HS-5 (cell line): ENCODE results near the gene POLR1D.

Source experiments
- DNase-seq: peaks from one replicate; pipeline ENCODE4 v3.0.0-alpha.2; 2012; ENCODE audit warnings: low read depth

POLR1D gene, protein sequence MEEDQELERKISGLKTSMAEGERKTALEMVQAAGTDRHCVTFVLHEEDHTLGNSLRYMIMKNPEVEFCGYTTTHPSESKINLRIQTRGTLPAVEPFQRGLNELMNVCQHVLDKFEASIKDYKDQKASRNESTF

DNA sequence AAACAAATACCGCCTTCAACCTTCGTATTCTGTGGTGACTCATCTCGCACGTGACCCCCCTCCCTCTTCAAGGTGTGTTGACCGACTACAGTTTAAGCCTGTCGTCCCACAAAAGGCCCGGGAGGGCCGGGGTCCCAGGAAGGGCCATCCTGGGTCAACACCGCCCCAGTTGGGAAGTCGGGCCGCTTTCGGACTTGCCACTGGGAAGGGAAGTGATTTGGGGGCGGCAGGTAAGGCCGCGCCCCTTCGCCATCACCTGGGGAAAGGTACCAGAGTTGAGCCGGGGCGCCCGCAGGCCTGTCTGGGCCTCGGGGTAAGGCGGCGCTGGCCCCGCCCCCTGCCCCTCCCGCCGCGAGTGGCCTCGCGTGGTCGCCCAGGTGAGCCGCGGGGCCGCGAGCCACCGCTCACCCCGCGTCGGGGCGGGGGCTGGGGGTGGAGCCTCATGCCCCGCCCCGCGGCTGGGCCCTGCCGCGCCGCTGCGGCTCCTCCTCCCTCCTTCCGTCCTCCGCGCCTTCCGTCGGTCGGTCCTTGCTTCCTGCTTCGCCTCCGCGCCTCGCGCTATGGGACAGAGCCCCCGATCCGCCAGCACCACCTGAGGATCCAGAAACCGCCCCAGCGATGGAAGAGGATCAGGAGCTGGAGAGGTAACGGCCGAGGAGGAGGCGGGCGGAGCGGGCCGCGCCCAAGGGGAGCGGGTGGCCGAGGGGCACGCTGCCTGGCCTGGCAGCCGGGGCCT is at the start of gene POLR1D:
TSS of gene POLR1D (plus strand) at position 527 of the 736 bp plus-strand sequence. CDS start at position 619, 92 bp downstream.
- no peak for DNase-seq

GRCh38 chr13:27572234-27572901 is 49.3 kb upstream of the POLR1D start:
- DNase-seq = no peak

- no peak for DNase-seq
Measured at GRCh38 chr13:27573265-27573664, 48.4 kb upstream of the POLR1D start.

GRCh38 chr13:27574661-27575060 is 47.0 kb upstream of the POLR1D start:
- no peak for DNase-seq

GRCh38 chr13:27578121-27579030 is 43.3 kb upstream of the POLR1D start:
- no peak for DNase-seq

DNA sequence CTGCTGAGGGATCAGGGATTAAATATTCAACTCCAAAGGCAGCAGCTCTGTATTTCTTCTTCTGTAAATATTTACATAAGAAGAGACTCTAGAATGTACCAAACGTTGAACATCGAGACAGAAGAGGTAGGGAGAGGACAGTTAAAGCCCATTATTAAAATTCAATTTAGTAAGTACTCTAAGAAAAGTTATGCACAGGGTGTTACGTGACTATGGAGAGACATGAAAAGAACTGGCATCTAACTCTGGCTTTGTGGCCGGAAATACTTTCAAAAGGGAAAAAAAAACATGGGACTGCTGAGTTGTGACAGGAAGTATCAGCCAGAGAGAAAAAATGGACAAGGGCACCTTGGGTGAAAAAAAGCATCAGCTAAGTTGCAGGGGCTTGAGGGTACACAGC is 38.0 kb upstream of the POLR1D start:
- no peak for DNase-seq

DNA sequence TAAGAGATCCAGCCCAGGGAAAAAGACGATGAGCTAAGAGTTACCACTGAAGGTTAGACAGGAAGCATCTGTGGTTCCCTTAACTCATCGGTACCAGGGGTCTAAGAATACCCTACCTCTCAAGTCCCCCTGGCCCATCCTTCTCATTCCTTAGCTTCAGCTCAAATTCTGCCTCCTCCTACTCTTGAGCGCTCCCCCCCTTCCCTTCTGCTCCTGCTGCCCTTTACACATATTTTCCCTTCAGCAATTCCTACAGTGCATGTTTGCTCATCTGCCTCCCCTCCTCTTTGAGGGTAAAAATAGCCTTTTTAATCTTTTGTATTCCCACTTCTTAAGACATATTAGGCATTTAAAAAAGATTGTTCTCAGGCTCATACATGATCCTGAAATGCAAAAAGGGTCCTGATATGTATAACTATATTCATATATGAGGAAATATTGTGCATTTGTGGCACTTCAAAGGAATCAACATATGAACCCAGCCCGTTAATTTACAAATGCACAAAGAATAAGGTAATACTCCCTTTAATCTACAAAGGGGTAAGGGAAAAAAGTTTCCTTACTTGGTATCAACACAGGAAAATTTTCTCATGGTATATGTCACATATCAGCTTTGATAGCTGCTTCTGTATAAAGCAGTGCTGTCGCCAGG is 34.5 kb upstream of the POLR1D start:
- DNase-seq = no peak

DNA sequence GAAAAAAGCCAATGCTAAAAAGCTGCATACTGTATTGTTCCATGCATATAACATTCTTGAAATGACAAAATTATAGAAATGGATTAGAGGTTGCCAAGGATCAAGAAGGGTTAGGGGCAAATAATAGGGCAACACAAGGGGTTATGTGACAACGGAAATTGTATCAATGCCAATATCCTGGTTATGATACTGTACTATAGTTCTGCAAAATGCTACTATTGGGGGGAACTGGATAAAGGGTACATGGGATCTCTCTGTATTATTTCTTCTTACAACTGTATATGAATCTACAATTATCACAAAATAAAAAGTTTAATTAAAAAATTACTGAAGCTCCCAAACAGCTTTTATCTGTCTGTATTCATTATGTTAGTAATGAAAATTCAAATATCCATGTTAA is 33.3 kb upstream of the POLR1D start:
- no peak for DNase-seq

GRCh38 chr13:27592865-27593264 is 28.8 kb upstream of the POLR1D start:
- DNase-seq = no peak

- no peak for DNase-seq
Measured at GRCh38 chr13:27593267-27593666, 28.4 kb upstream of the POLR1D start.

GRCh38 chr13:27595055-27595811 is 26.5 kb upstream of the POLR1D start:
- DNase-seq = no peak

GRCh38 chr13:27599096-27599495 is 22.6 kb upstream of the POLR1D start:
- DNase-seq = no peak

DNA sequence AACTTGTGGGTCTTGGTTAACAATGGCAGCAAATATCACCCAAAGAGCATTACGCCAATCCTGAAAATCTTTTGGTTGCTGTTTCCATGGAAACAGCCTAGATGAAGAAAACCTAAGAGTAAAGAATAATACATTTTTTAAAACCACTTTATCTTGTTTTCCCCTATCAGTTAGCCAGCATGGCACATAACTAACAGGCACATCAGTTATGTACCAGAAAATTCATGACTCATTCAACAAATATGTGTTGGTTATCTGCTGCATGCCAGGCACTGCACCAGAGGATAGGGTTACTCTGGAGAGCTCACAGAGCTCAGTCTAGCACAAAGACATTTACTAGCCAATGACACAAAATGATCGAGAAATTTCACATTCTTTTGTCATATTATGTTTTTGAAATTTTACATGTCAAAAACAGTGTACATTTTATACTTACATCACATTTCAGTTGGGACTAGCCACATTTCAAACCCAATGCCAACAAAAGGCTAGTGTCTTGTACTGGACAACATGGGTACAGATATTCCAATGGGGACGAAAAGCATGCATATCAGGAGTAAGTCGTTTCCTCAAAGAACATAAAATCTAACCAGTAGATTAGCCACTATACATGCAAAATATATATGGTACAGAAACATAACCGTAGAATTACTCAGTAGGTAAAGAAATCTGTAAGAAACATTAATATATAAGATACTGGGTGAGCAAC is 21.7 kb upstream of the POLR1D start:
- no peak for DNase-seq

- DNase-seq = no peak
Measured at GRCh38 chr13:27600711-27601110, 21.0 kb upstream of the POLR1D start.

DNA sequence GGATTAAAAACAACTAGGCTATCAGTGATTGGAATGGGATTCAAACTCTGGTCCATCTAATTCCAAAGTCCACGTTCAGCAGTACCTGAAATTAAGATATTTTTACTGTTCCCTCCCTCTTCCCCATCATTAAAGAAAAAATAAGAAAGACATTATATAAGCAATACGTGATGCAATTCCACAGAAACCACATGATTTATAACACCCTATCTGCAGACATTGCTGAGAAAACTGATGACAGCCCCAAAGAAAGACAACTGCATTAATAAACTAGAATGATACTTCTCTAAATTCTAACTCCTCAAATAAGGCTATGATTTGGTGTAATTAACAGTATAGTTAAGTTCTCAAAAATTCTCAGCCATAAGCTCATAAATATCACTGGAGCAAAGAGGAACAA is 20.5 kb upstream of the POLR1D start:
- no peak for DNase-seq

DNA sequence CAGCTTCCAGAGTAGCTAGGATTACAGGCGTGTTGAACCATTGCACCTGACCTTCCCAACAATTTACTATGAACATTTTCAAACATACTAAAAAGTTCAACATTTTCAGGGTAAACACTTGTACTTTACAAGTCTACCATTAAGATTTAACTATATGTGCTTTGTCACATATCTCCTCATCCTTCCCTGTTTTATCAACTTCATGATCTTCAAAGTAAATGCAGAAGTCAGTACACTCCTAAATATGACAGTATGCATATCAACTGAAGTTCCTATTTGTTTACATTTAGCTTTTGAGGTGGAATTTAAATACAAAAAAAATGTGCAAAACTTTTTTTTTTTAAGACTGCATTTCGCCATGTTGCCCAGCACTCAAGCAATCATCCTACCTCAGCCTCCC is 19.9 kb upstream of the POLR1D start:
- no peak for DNase-seq

DNA sequence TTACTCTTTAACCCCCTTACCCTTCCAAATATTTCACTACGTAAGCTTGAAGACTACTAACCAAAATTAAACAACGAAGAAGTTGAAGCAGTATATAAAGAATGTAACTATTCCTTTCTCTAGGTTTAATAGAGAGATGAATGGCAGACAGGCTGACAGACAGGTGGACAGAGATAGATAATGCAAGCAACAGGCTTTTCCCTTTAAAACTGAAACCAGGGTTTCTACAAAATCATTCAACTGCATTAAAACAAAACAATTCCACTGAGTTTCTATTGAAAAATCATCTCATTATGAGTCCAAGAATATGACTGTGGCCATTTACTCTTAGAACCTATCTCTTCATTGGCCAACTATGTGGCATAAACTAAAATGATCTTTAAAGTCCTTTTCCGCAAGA is 16.6 kb upstream of the POLR1D start:
- DNase-seq = no peak

GRCh38 chr13:27605610-27606200 is 16.0 kb upstream of the POLR1D start:
- DNase-seq = no peak

DNA sequence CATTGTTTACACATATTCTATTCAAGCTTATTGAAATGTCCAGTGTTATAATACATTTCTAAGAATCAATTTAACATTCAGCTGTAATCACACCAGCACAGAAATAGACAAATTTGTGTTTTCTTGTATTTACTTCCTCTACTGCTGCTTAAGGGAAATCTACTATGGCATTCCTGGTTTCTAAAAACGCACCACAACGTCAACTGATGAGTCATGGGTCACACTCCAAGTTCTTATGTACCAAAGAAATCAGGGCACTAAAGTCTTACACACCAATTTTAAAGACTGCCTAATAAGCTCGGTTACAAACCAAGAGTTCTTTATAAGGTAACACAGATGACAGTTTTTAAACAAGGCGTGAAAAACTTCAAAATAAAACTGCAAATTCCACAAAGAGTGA is 14.6 kb upstream of the POLR1D start:
- DNase-seq = no peak

GRCh38 chr13:27613628-27614027 is 8.1 kb upstream of the POLR1D start:
- no peak for DNase-seq
